ENCODE data around the gene IMPDH1. TPM values are rescaled to one million over a fixed set of nuclear protein-coding genes. Genes with fewer than 3 reads are reported as not detected.

The IMPDH1 gene
- total RNA-seq, 2 donors from 2014 or later: 44.7 to 49.4 TPM

GRCh38 chr7:128351296-128352152, 58.3 kb downstream of the IMPDH1 start:
- DNase-seq (ENCODE audit: low spot score): no peak
- intact Hi-C loops (cut with DNase I): no loop called here

GRCh38 chr7:128350708-128351295, 59.0 kb downstream of the IMPDH1 start:
- intact Hi-C loops (cut with DNase I): no loop called here

GRCh38 chr7:128349466-128349825, 60.3 kb downstream of the IMPDH1 start:
- no peak for DNase-seq (ENCODE audit: low spot score)
- intact Hi-C loops (cut with DNase I): loop anchor here in 1 of 2 donors (2.0 kb wide), 1 partner anchor 37 kb away; no protein-coding TSS in a partner anchor

More at GRCh38 chr7:128350708-128351295, 59.0 kb downstream of the IMPDH1 start:
- DNase-seq (ENCODE audit: low spot score): no peak

- DNase-seq (ENCODE audit: low spot score): no peak
- intact Hi-C loops (cut with DNase I): loop anchor here (2.0 kb wide), 1 partner anchor 39 kb away; no protein-coding TSS in a partner anchor
Observed at GRCh38 chr7:128347647-128348097, 62.1 kb downstream of the IMPDH1 start.

GRCh38 chr7:128344431-128344774, 65.4 kb downstream of the IMPDH1 start:
- no peak for DNase-seq (ENCODE audit: low spot score)
- intact Hi-C loops (cut with DNase I): no loop called here

GRCh38 chr7:128343554-128344430, 66.0 kb downstream of the IMPDH1 start, which contains the start of gene RBM28:
TSS of gene RBM28 (minus strand) at chr7:128343908. CDS start at chr7:128343793, 115 bp downstream.
- peak; percentile 96 for DNase-seq (ENCODE audit: low spot score)
- intact Hi-C loops (cut with DNase I): no loop called here

Other genes with a start within 250 kb of the IMPDH1 start
- 1 to 10 TPM; 1.5 to 5.2 TPM for gene LEP, start 168.7 kb downstream of the IMPDH1 start, total RNA-seq
- 10 to 100 TPM; 32.9 to 33.9 TPM for gene RBM28, start 66.1 kb downstream of the IMPDH1 start, total RNA-seq
- 1 to 10 TPM in 1 of 2 donors, under 1 TPM in 1; 0.43 to 1.2 TPM for gene PRRT4, start 48.3 kb downstream of the IMPDH1 start, total RNA-seq
- 10 to 100 TPM; 12.8 to 18.1 TPM for gene HILPDA, start 45.9 kb upstream of the IMPDH1 start, total RNA-seq
- gene METTL2B, start 66.8 kb upstream of the IMPDH1 start, total RNA-seq: 10 to 100 TPM; 22.0 to 23.6 TPM